GM10847 (cell line): ENCODE results near the gene PHF2.

Source experiments
- POLR2A ChIP-seq: IDR thresholded peaks from 2 replicates; pipeline ENCODE4 v1.6.1; 2011; ENCODE audit not compliant: insufficient read length; ENCODE audit errors: extremely low read depth

PHF2 gene

DNA sequence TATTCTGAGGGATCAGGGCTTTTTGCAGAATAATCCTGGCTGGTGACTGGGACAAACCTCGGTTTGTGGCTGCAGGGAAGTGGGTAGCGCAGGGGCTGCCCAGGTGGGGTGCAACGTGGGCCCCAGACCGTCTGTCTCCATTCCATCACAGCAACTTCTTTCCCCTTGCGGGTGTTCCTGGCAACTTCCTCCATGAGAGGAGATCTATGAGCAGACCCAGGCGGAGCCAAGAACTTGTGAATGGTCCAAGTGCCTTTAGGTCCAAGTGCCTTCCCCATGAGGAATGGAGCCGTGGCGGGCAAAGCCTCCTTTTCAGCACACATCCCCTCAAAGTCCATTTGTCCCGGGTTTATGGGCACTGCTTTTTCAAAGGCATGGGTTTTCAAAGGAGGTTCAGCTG is 136.5 kb downstream of the PHF2 start:
- no peak for TF ChIP-seq POLR2A

DNA sequence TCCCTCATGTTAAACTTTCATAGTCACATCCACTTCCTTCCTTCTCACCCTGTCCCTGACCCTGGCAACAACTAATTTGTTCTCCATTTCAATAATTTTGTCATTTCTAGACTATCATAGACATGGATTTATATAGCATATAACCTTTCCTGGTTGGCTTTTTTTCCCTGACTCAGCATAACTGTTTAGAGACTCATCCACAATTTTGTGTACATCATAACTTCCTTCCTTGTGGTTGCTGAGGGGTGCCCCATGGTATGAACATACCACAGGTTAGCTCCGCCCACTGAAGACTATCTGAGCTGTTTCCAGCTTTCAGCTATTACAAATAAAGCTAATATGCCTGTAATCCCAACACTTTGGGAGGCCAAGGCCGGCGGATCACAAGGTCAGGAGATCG is 137.3 kb downstream of the PHF2 start:
- no peak for TF ChIP-seq POLR2A

DNA sequence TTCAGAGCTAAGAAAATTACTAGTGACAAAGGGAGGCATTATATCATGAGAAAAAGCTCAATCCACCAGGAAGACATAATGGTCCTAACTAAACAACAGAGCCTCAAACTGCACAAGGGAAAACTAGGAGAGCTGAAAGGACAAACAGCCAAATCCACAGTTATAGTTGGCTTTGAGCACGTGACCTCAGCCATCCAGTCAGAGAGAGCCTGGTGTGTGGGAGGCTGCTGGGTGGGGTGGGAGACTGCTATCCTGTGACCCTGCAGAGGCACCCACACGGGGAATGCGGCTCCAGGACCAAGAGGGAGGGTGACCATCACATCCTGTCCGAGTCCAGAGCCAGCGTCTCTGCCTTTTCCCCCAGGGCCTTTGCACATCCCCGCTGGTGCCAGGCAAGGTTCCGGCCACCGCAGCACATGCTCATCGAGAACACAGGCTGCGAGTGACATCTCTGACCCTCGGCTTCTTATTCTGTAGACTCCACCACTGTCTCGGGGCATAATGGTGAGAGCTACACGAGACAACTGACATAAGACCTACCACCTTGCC is 145.1 kb downstream of the PHF2 start:
- no peak for TF ChIP-seq POLR2A

DNA sequence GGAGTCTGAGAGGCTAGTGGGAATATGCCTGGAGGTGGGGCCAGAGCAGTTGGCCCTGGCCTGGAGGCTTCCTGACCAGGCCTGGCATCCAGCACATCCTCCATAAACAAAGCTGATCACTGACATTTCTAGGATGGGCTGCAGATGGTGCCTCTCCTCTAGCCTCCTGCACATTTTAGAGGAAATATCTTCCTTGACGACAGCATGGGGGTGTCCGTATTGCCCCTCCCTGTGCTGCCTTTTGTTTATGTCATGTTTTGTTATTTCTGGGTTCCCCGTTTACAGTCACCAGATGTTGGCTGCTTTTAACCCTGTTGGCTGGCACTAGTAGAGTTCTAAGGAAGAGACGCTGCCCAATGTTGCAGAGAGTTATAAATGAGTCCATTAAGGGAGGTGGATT is 148.5 kb downstream of the PHF2 start:
- TF ChIP-seq POLR2A = no peak

DNA sequence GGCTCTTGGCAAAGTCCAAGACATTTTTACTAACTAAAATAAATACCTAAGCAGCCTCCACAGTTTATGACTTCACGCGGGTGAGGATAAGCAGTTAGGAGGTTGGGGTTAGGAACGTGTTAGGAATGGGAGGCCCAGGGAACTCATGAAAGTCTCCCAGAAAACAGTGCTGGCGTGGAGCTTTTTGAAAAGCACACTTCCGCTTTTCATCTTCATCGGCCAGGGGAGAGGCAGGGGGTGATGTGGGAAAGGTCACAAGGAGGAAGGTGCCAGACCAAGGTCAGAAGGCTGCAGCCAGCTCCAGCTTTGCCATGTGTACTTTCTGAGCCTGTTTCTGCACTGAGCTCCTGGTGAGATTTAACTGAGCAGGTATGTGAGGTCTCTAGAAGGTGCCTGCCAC is 149.0 kb downstream of the PHF2 start:
- no peak for TF ChIP-seq POLR2A

DNA sequence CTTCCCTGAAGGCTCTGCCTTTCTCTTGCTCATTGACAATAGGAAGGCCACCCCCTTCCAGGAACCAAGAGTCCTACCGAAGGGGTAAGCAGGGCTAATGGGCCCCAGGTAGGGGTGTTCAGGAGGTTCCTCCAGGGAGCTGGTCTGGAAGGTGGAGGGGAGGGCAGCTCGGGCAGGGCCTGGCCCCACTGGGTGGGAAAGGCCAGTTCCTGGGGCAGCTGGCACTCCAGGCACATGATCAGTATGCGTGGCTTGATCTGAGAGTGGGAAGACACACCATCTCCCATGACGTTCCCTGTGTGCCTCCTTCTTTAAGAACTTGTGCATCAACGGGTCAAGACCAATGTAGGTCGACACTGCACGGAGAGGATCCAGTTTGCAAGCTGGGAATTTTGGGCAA is 149.8 kb downstream of the PHF2 start:
- no peak for TF ChIP-seq POLR2A
